GM12878 (cell line): Measurements from ENCODE around the gene SLC22A6. TPM values are rescaled to one million over a fixed set of nuclear protein-coding genes. Genes with fewer than 3 reads are reported as not detected.

Experiments used
- ATAC-seq: fragments of 200-7000 bp; cut with Tn5 transposase; 3 replicates; pipeline ENCODE4 v1.9.1; 2020; ENCODE audit warnings: mild to moderate bottlenecking, moderate library complexity
- BruUV-seq: library from RNA; stranded (reverse); fragments of 400-500 nt; replicated peaks from 2 replicates; lab custom pipeline; 2021; lab: Mats Ljungman, UMichigan
- CTCF ChIA-PET: fragments of 300-600 bp; sonication (Branson Sonifier 250); formaldehyde crosslinking; extraction: SDS; loops from one replicate; lab custom pipeline; 2021; ENCODE audit warnings: inconsistent platforms; lab: Yijun Ruan, JAX
- POLR2A ChIA-PET: fragments of 350-600 bp; formaldehyde crosslinking; extraction: SDS; loops from one replicate; lab custom pipeline; 2021; ENCODE audit warnings: inconsistent platforms; lab: Charles Lee
- RAD21 ChIA-PET: fragments of 300-600 bp; sonication (Branson Sonifier 250); formaldehyde crosslinking; loops from one replicate; lab custom pipeline; 2023; ENCODE audit warnings: antibody characterized with exemption; ENCODE audit not compliant: unreplicated experiment; lab: Charles Lee
- SMC1A ChIA-PET: fragments of 300-600 bp; sonication (Branson Sonifier 250); formaldehyde crosslinking; loops from one replicate; lab custom pipeline; 2023; ENCODE audit not compliant: unreplicated experiment, uncharacterized antibody; lab: Charles Lee
- DNase-seq: peaks from one replicate; pipeline ENCODE4 v3.0.0-alpha.2; 2011; ENCODE audit warnings: low read depth, low spot score
- FAIRE-seq: peaks from 3 replicates; lab custom pipeline; 2011; peaks lifted over from hg19 to GRCh38; lab: Jason Lieb, UNC
- H2AFZ ChIP-seq: 2 replicates; pipeline ENCODE4 v1.6.0; 2011; ENCODE audit warnings: low read depth, low read length, control low read depth; ENCODE audit not compliant: control insufficient read depth
- H3K27ac ChIP-seq: 2 replicates; pipeline ENCODE4 v1.5.1; 2011; ENCODE audit warnings: control low read depth; ENCODE audit not compliant: control insufficient read depth, insufficient read depth
- H3K27me3 ChIP-seq, 2 experiments: replicated peaks in 1 of 2; 2 replicates each; pipeline versions ENCODE4 v1.6.0 to v1.6.1; 2011; ENCODE audit warnings: low read length in 1 of 2; ENCODE audit not compliant: control insufficient read depth in 2 of 2, insufficient read depth in 2 of 2
- H3K36me3 ChIP-seq, 2 experiments: 2 replicates each; pipeline ENCODE4 v1.5.1; 2011; ENCODE audit warnings: low read length in 1 of 2; ENCODE audit not compliant: control insufficient read depth in 2 of 2, insufficient read depth in 2 of 2
- H3K4me1 ChIP-seq: 2 replicates; pipeline ENCODE4 v1.6.1; 2011; ENCODE audit warnings: mild to moderate bottlenecking, low read length, moderate library complexity, mixed read lengths; ENCODE audit not compliant: control insufficient read depth, insufficient read depth
- H3K4me2 ChIP-seq: 2 replicates; pipeline ENCODE4 v1.6.0; 2011; ENCODE audit warnings: control low read depth; ENCODE audit not compliant: control insufficient read depth, insufficient read depth
- H3K4me3 ChIP-seq: fragments of 200-600 bp; sonication (generic); 2 replicates; pipeline ENCODE4 v1.5.1; 2016
- H3K79me2 ChIP-seq: 2 replicates; pipeline ENCODE4 v1.6.0; 2011; ENCODE audit warnings: low read length; ENCODE audit not compliant: control insufficient read depth, insufficient read depth
- H3K9ac ChIP-seq: 2 replicates; pipeline ENCODE4 v1.8.0; 2011; ENCODE audit warnings: low read length, control low read depth, mixed read lengths; ENCODE audit not compliant: control insufficient read depth, insufficient read depth
- H3K9me3 ChIP-seq: replicated peaks from 3 replicates; pipeline ENCODE4 v1.5.1; 2011; ENCODE audit warnings: mild to moderate bottlenecking, low read length; ENCODE audit not compliant: control insufficient read depth, insufficient read depth
- H4K20me1 ChIP-seq: 2 replicates; pipeline ENCODE4 v1.6.0; 2011; ENCODE audit not compliant: control insufficient read depth, insufficient read depth
- EGR1 ChIP-seq, 2 experiments: IDR thresholded peaks; 1 replicate in 1 of 2; 2 replicates in 1 of 2; pipeline ENCODE4 v1.6.1; 2011 to 2012; ENCODE audit warnings: low read depth in 2 of 2, low read length in 2 of 2, borderline replicate concordance in 1 of 2, mild to moderate bottlenecking in 1 of 2, moderate library complexity in 1 of 2
- FOXM1 ChIP-seq: IDR thresholded peaks from 2 replicates; pipeline ENCODE4 v1.6.1; 2012; ENCODE audit warnings: low read depth, mild to moderate bottlenecking, inconsistent platforms, low read length, moderate library complexity
- KAT2A ChIP-seq: conservative IDR thresholded peaks from 2 replicates; pipeline ENCODE4 v1.6.1; 2011; ENCODE audit warnings: low read depth, low read length; ENCODE audit not compliant: control insufficient read depth
- MEF2B ChIP-seq: fragments of 450-650 bp; IDR thresholded peaks from 2 replicates; pipeline ENCODE4 v1.6.1; 2018; ENCODE audit warnings: mild to moderate bottlenecking, moderate library complexity; ENCODE audit not compliant: partially characterized antibody, poor library complexity, severe bottlenecking
- MTA2 ChIP-seq: fragments of 450-650 bp; IDR thresholded peaks from 2 replicates; pipeline ENCODE4 v1.6.1; 2016; ENCODE audit warnings: low read depth, mild to moderate bottlenecking, moderate library complexity
- MYC ChIP-seq: IDR thresholded peaks from 2 replicates; pipeline ENCODE4 v1.6.1; 2011; ENCODE audit warnings: mild to moderate bottlenecking, low read length, moderate library complexity, inconsistent platforms; ENCODE audit not compliant: insufficient read depth, insufficient replicate concordance, insufficient read length, severe bottlenecking
- NFYA ChIP-seq: IDR thresholded peaks from 2 replicates; pipeline ENCODE4 v1.6.1; 2011; ENCODE audit warnings: low read depth, mild to moderate bottlenecking, low read length, improper control_type of control experiment, borderline replicate concordance
- RCOR1 ChIP-seq: conservative IDR thresholded peaks from 2 replicates; pipeline ENCODE4 v1.6.1; 2012; ENCODE audit warnings: low read depth, low read length, improper control_type of control experiment
- SRF ChIP-seq, 2 experiments: IDR thresholded peaks; 2 replicates each; pipeline ENCODE4 v1.6.1; 2011; ENCODE audit warnings: low read depth in 2 of 2, low read length in 2 of 2, mild to moderate bottlenecking in 1 of 2, moderate library complexity in 1 of 2
- STAT1 ChIP-seq: fragments of 450-650 bp; conservative IDR thresholded peaks from 2 replicates; pipeline ENCODE4 v1.6.1; 2014; ENCODE audit warnings: antibody characterized with exemption, mild to moderate bottlenecking
- WGBS: methylation state at CpG from one replicate; pipeline ENCODE4 v1.1.6; 2016; ENCODE audit warnings: low lambda C conversion rate; ENCODE audit not compliant: insufficient replicate concordance, insufficient coverage; ENCODE audit errors: missing lambda C conversion rate; 5-methylcytosine and 5-hydroxymethylcytosine counted together
- in situ Hi-C: fragments of 300-500 bp; cut with MboI; formaldehyde crosslinking; loops from 9 replicates; pipeline ENCODE4 v1.14.3; 2018; ENCODE audit warnings: mixed read lengths
- intact Hi-C: fragments of 100-400 bp; cut with micrococcal nuclease; formaldehyde crosslinking; loops from one replicate; pipeline ENCODE4 v1.14.2; 2022; ENCODE audit not compliant: unreplicated experiment
- polyA plus RNA-seq, 11 experiments: library from polyadenylated mRNA; depleted of rRNA in 4 of 11; unstranded in 6 of 11; stranded (reverse) in 5 of 11; fragments of >200 nt; fragmentation: Nextera tagmentation in 4 of 11; fragmentation: Illumina TruSeq in 1 of 11; extraction: Ambion mirVana in 4 of 11; extraction: Trizol in 1 of 11; gene quantifications; 1 replicate in 1 of 11; 2 replicates in 10 of 11; pipeline versions ENCODE4 v1.2.1 to v1.2.3, GENCODE V29; 2011 to 2016; ENCODE audit warnings: inconsistent platforms in 2 of 11, missing spikeins in 2 of 11, low read depth in 1 of 11
- total RNA-seq, 4 experiments: library from RNA; depleted of rRNA in 3 of 4; stranded (reverse); fragments of >200 nt in 3 of 4; fragmentation: Illumina TruSeq in 1 of 4; extraction: Trizol in 1 of 4; gene quantifications; 2 replicates each; pipeline versions ENCODE4 v1.2.1 to v1.2.3, GENCODE V29; 2013 to 2021
- TF ChIP-seq, protein P1 (sequence below): fragments of 450-650 bp; IDR thresholded peaks from 2 replicates; pipeline ENCODE4 v1.6.1; 2016; ENCODE audit warnings: mild to moderate bottlenecking

The SLC22A6 gene
- total and polyA plus RNA-seq, 10 of the 15 experiments (the other 5 are each of a cell fraction or from before 2014, with no cell fraction given) = not detected

DNA sequence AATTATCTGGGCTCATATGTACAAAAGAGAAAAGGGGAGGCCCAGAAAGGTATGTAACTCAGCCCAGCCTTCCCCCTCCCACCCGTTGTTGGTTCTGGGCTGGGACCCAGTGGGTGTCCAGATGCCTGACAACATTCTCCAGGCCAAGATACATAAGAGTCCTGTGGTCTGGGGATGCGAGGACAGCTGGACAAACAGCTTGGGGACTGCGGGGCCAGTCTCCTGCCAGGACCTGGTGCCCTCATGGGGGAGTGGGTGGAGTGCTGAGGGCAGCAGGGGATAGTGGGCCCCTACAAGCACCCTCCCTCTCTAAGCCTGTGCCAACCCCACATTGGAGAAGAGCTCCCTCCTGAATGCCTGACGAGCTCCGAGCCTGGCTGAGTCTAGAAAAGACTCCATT, 3.5 kb upstream of the SLC22A6 start:
- no peaks in the 10 kb centered on the region for H3K36me3 ChIP-seq
- no TSS peak for BruUV-seq
- no peak overlapping the region for H3K4me2 ChIP-seq
- WGBS = 23% methylated on average over 5 of the region's 5 CpGs
- no peaks in the 10 kb centered on the region for H3K9me3 ChIP-seq
- no peak for TF ChIP-seq STAT1
- no peaks in the 10 kb centered on the region for H3K4me1 ChIP-seq
- H3K4me3 ChIP-seq = no peak overlapping the region
- intact Hi-C loops (no loop called here), in situ Hi-C loops (no loop called here)
- DNase-seq (no peak), FAIRE-seq (no peak), ATAC-seq (no peak)
- peaks cover 2 to 3% of the 10 kb centered on the region in 2 experiments; a peak in 3 of 4 replicates for H3K27me3 ChIP-seq
- H4K20me1 ChIP-seq = no peaks in the 10 kb centered on the region
- no peak overlapping the region for H3K9ac ChIP-seq
- RAD21 ChIA-PET = no interaction called here
- SMC1A ChIA-PET = no interaction called here
- POLR2A ChIA-PET = no interaction called here
- H3K79me2 ChIP-seq = no peaks in the 10 kb centered on the region
- H3K27ac ChIP-seq = no peak overlapping the region
- CTCF ChIA-PET = no interaction called here
- H2AFZ ChIP-seq = no peak overlapping the region

GRCh38 chr11:62985041-62985750, 429 bp upstream of the SLC22A6 start:
- no peaks in the 10 kb centered on the region for H4K20me1 ChIP-seq
- POLR2A ChIA-PET = no interaction called here
- SMC1A ChIA-PET = no interaction called here
- H3K4me2 ChIP-seq = no peak overlapping the region
- H3K4me3 ChIP-seq = no peak overlapping the region
- no TSS peak for BruUV-seq
- no peak for DNase-seq
- H3K27me3 ChIP-seq = peaks cover 0 to 2% of the 10 kb centered on the region in 2 experiments; a peak in 2 of 4 replicates
- CTCF ChIA-PET = no interaction called here
- no peaks in the 10 kb centered on the region for H3K4me1 ChIP-seq
- no peaks in the 10 kb centered on the region for H3K36me3 ChIP-seq
- no peak overlapping the region for H3K27ac ChIP-seq
- ATAC-seq = no peak
- TF ChIP-seq, protein P1, sequence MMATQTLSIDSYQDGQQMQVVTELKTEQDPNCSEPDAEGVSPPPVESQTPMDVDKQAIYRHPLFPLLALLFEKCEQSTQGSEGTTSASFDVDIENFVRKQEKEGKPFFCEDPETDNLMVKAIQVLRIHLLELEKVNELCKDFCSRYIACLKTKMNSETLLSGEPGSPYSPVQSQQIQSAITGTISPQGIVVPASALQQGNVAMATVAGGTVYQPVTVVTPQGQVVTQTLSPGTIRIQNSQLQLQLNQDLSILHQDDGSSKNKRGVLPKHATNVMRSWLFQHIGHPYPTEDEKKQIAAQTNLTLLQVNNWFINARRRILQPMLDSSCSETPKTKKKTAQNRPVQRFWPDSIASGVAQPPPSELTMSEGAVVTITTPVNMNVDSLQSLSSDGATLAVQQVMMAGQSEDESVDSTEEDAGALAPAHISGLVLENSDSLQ = no peak
- TF ChIP-seq FOXM1 (no peak), NFYA (no peak), KAT2A (no peak), EGR1 (IDR thresholded peaks at IDR 0.05; ENCODE audit: borderline replicate concordance in 1 of 2, low read depth in 2 of 2, low read length in 2 of 2) (no peak), SRF (IDR thresholded peaks at IDR 0.05; ENCODE audit: low read depth in 2 of 2, low read length in 2 of 2) (no peak), RCOR1 (no peak), MEF2B (no peak), MTA2 (no peak), MYC (no peak)
- no peak overlapping the region for H2AFZ ChIP-seq
- RAD21 ChIA-PET = no interaction called here
- 45% methylated on average over 3 of the region's 3 CpGs for WGBS
- H3K9me3 ChIP-seq = no peaks in the 10 kb centered on the region
- intact Hi-C loops (no loop called here), in situ Hi-C loops (no loop called here)
- no peak overlapping the region for H3K9ac ChIP-seq
- FAIRE-seq = no peak
- no peaks in the 10 kb centered on the region for H3K79me2 ChIP-seq
